HFFc6 (cell line): ENCODE results near the gene LZTS3. TPM values are rescaled to one million over a fixed set of nuclear protein-coding genes. Genes with fewer than 3 reads are reported as not detected.
A peak's percentile ranks its signal among the peaks of the same experiment; 100 is the strongest.

Experiments used
- DNase-seq: peaks from one replicate; pipeline ENCODE4 v3.0.0-alpha.2; 2018
- H3K27ac Mint-ChIP-seq: 2 replicates; pipeline ENCODE4 v1.8.0; 2020; ENCODE audit warnings: mild to moderate bottlenecking, mixed read lengths
- H3K27me3 Mint-ChIP-seq: 2 replicates; pipeline ENCODE4 v1.8.0; 2021; ENCODE audit warnings: mild to moderate bottlenecking, moderate library complexity, mixed read lengths; ENCODE audit not compliant: insufficient read depth
- H3K36me3 Mint-ChIP-seq: 2 replicates; pipeline ENCODE4 v1.8.0; 2021; ENCODE audit warnings: low read depth, mixed read lengths
- H3K4me1 Mint-ChIP-seq: 2 replicates; pipeline ENCODE4 v1.8.0; 2020; ENCODE audit warnings: low read depth, mixed read lengths
- H3K4me3 Mint-ChIP-seq: 2 replicates; pipeline ENCODE4 v1.8.0; 2020; ENCODE audit warnings: mild to moderate bottlenecking, moderate library complexity, mixed read lengths
- H3K9me3 Mint-ChIP-seq: 2 replicates; pipeline ENCODE4 v1.8.0; 2020; ENCODE audit warnings: mild to moderate bottlenecking, mixed read lengths
- CTCF ChIP-seq: fragments of 200-600 bp; sonication (generic); IDR thresholded peaks from 2 replicates; pipeline ENCODE4 v1.5.0; 2021; ENCODE audit warnings: antibody characterized with exemption, mild to moderate bottlenecking
- total RNA-seq, 6 experiments: library from RNA; stranded (reverse); fragmentation: NEBNext Ultra II Directional; extraction: Animal tissue kit (Norgen Biotek cat#: 25700); gene quantifications; 2 replicates in 1 of 6; 3 replicates in 5 of 6; pipeline ENCODE4 v1.2.3, GENCODE V29; 2021

The LZTS3 gene
- total RNA-seq, 6 experiments from 2014 or later, result 2.7 to 6.1 (median 3.0) TPM

- peak overlapping the region; percentile 88 for H3K27ac Mint-ChIP-seq
Measured at GRCh38 chr20:3210346-3210745, 37.0 kb upstream of the LZTS3 start.

GRCh38 chr20:3209946-3210317, 36.6 kb upstream of the LZTS3 start:
- Mint-ChIP-seq H3K27ac (peak overlapping the region; percentile 88), H3K4me1 (peaks cover 17% of the 10 kb centered on the region), H3K36me3 (no peaks in the 10 kb centered on the region; the same call in none of the 2 replicates), H3K27me3 (no peaks in the 10 kb centered on the region; the same call in 1 of the 2 replicates), H3K4me3 (peak overlapping the region; percentile 92), H3K9me3 (no peaks in the 10 kb centered on the region)
- no peak for TF ChIP-seq CTCF
- peak; percentile 17 for DNase-seq

More at GRCh38 chr20:3210346-3210745, 37.0 kb upstream of the LZTS3 start:
- no peak for TF ChIP-seq CTCF
- Mint-ChIP-seq H3K9me3 (no peaks in the 10 kb centered on the region), H3K4me1 (peaks cover 17% of the 10 kb centered on the region), H3K4me3 (peak overlapping the region; percentile 92), H3K27me3 (no peaks in the 10 kb centered on the region; the same call in 1 of the 2 replicates), H3K36me3 (no peaks in the 10 kb centered on the region; the same call in none of the 2 replicates)
- no peak for DNase-seq

GRCh38 chr20:3209257-3209945, 36.1 kb upstream of the LZTS3 start, which contains the start of gene ITPA:
Gene ITPA (plus strand): TSS chr20:3209498. CDS start chr20:3209552, 54 bp downstream.
- no peaks in the 10 kb centered on the region for H3K9me3 Mint-ChIP-seq
- peaks cover 21% of the 10 kb centered on the region for H3K4me1 Mint-ChIP-seq
- H3K27ac Mint-ChIP-seq, result peak within 1 kb of the TSS; percentile 88
- no peak for TF ChIP-seq CTCF
- H3K36me3 Mint-ChIP-seq, result no peaks in the 10 kb centered on the region; the same call in none of the 2 replicates
- DNase-seq, result peak; percentile 15
- H3K27me3 Mint-ChIP-seq, result no peaks in the 10 kb centered on the region; the same call in 1 of the 2 replicates
- H3K4me3 Mint-ChIP-seq, result peak within 1 kb of the TSS; percentile 92

GRCh38 chr20:3208786-3209256, 35.5 kb upstream of the LZTS3 start:
- TF ChIP-seq CTCF, result no peak
- H3K27me3 Mint-ChIP-seq, result no peaks in the 10 kb centered on the region; the same call in 1 of the 2 replicates
- H3K9me3 Mint-ChIP-seq, result no peaks in the 10 kb centered on the region
- peak overlapping the region; percentile 92 for H3K4me3 Mint-ChIP-seq
- no peak for DNase-seq
- H3K4me1 Mint-ChIP-seq, result peaks cover 24% of the 10 kb centered on the region
- peak overlapping the region; percentile 88 for H3K27ac Mint-ChIP-seq
- H3K36me3 Mint-ChIP-seq, result no peaks in the 10 kb centered on the region; the same call in none of the 2 replicates

- DNase-seq, result peak; percentile 60
- no peaks in the 10 kb centered on the region for H3K9me3 Mint-ChIP-seq
- no peak for TF ChIP-seq CTCF
- H3K27me3 Mint-ChIP-seq, result no peaks in the 10 kb centered on the region
- H3K4me1 Mint-ChIP-seq, result peaks cover 22% of the 10 kb centered on the region
- H3K27ac Mint-ChIP-seq, result peak within 1 kb of the TSS; percentile 75
- peaks cover 6% of the 10 kb centered on the region for H3K36me3 Mint-ChIP-seq
- peak within 1 kb of the TSS; percentile 93 for H3K4me3 Mint-ChIP-seq
Measured at GRCh38 chr20:3204124-3204794, 30.9 kb upstream of the LZTS3 start, which contains the start of gene DDRGK1. Gene DDRGK1 (minus strand): TSS chr20:3204682. CDS start chr20:3204627, 55 bp downstream.
